Effector memory CD8-positive, alpha-beta T cell (primary cell): Measurements from ENCODE around the gene CDHR5.
"Not testable (repeated sequence)": the region's sequence is repeated elsewhere in the genome, so short reads cannot be mapped to it uniquely, and the experiment has no call there.

Experiments
- ATAC-seq: fragments of 150-1000 bp; cut with Tn5 transposase; replicated peaks from 2 replicates; pipeline ENCODE4 v1.10.0; 2021; ENCODE audit warnings: mild to moderate bottlenecking, moderate library complexity
- DNase-seq, 3 experiments: peaks; one replicate each; pipeline ENCODE4 v3.0.0; 2021
- H3K27ac Mint-ChIP-seq, 2 donors: one replicate each; pipeline ENCODE4 v1.8.0; 2022; ENCODE audit warnings: mild to moderate bottlenecking in 2 of 2, mixed read lengths in 2 of 2, moderate library complexity in 2 of 2
- H3K27me3 Mint-ChIP-seq, 2 donors: one replicate each; pipeline ENCODE4 v1.8.0; 2022; ENCODE audit warnings: mixed read lengths in 2 of 2
- H3K36me3 Mint-ChIP-seq: one replicate; pipeline ENCODE4 v1.8.0; 2022; ENCODE audit warnings: mild to moderate bottlenecking, moderate library complexity, mixed read lengths; ENCODE audit not compliant: insufficient read depth
- H3K4me1 Mint-ChIP-seq, 2 donors: one replicate each; pipeline ENCODE4 v1.8.0; 2022; ENCODE audit warnings: low read depth in 2 of 2, mixed read lengths in 2 of 2
- H3K4me3 Mint-ChIP-seq, 2 donors: one replicate each; pipeline ENCODE4 v1.8.0; 2022; ENCODE audit warnings: mild to moderate bottlenecking in 2 of 2, mixed read lengths in 2 of 2, moderate library complexity in 2 of 2
- H3K9me3 Mint-ChIP-seq, 2 donors: one replicate each; pipeline ENCODE4 v1.8.0; 2022; ENCODE audit warnings: mixed read lengths in 2 of 2

Gene CDHR5

DNA sequence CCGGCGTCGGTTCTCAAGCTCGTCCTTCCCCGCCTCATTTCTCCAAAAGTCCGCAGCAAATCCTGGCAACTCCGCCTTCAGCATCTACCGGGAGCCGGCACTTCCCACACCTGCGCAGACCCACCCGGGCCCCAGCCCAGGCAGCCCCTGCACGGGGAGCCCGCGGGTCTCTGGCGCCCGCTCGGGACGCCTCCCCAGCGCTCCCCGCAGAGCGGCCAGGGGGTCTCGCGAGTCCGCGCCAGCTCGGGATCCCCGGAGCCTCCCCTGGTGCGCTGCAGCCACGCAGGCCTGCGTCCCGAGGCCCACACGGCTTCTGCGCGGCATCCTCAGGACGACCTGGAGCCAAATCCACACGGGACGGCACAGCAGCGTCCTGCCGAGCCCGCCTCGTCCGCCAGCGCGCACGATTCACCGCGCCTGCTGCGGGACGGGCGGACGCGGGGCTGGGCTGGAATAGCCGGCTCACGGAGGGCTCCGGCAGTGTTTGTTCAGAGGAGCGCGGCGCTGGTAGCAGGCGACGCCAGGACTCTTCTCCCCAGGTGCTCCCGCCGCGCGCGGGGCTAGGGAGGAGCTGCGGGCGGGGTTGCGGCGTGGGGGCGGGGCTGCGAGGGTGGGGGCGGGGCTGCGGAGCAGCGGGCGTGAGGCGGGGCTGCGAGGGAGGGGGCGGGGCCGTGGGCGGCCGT is 49.3 kb downstream of the CDHR5 start:
- H3K4me3 Mint-ChIP-seq, result peak overlapping the region; percentile 83 to 88
- H3K9me3 Mint-ChIP-seq, result no peaks in the 10 kb centered on the region
- H3K27ac Mint-ChIP-seq, result peak overlapping the region; percentile 90 to 97
- H3K36me3 Mint-ChIP-seq, result peaks cover 22% of the 10 kb centered on the region
- DNase-seq (no peak), ATAC-seq (peak; percentile 46)
- peaks cover 0 to 16% of the 10 kb centered on the region in 2 donors for H3K27me3 Mint-ChIP-seq
- peaks cover 22 to 41% of the 10 kb centered on the region in 2 donors for H3K4me1 Mint-ChIP-seq

DNA sequence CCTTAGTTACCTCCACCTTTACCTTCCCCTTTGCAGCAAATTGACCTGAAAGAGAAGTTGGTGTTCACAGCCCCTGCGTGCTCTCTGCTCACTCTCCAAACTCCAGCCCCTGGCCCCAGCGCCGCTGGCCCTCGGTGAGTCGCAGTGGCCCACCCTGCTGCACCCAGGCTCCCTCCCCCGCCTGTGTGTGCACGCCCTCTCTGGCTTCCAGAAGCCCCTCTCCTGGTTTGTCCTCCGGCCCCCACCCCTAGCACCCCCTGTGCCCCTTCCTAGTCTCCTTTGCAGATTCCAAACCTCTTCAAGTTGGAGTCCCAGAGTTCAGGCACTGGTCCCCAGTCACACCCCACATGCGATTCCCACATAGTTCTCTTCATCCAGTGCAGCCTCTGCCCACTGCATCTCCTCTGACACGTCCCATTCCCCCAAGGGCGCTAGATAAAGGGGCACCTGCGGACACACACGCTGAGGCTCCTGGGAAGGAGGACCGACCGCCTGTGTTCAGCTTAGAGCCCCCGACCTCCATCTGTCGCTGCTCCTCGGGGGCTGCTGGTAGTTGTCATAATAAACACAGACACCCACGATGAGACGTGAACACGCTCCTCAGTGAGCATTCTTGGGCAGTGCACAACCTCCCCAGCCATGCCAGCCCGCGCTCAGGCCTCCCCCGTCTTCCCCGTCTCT is 50.0 kb downstream of the CDHR5 start:
- H3K9me3 Mint-ChIP-seq, result no peaks in the 10 kb centered on the region
- H3K4me1 Mint-ChIP-seq, result peaks cover 18 to 35% of the 10 kb centered on the region in 2 donors

DNA sequence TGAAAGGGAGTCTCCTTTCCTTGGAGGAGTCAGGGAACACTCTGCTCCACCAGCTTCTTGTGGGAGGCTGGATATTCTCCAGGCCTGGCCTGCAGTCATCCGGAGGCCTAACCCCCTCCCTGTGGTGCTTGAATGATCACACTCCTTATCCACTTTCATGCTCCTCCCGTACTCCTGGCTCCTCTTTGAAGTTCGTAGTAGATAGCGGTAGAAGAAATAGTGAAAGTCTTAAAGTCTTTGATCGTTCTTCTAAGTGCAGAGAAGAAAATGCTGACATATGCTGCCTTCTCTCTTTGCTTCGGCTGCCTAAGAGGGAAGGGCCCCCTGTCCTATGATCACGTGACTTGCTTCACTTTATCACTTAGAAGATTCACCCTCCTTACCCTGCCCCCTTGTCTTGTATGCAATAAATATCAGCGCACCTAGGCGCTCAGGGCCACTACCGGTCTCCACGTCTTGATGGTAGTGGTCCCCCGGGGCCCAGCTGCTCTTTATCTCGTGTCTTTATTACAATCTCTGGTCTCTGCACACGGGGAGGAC is 50.7 kb downstream of the CDHR5 start:
- not testable (repeated sequence) for H3K9me3 Mint-ChIP-seq, ATAC-seq, DNase-seq, H3K27ac Mint-ChIP-seq
- Mint-ChIP-seq H3K4me1 (peaks cover 18 to 28% of the 10 kb centered on the region in 2 donors), H3K36me3 (peaks cover 20% of the 10 kb centered on the region), H3K4me3 (peak overlapping the region; percentile 29 to 88), H3K27me3 (peaks cover 0 to 16% of the 10 kb centered on the region in 2 donors)

More for the DNA sequence above, 50.0 kb downstream of the CDHR5 start:
- Mint-ChIP-seq H3K4me3 (peak overlapping the region; percentile 83 to 88), H3K27me3 (peaks cover 0 to 16% of the 10 kb centered on the region in 2 donors), H3K36me3 (peaks cover 23% of the 10 kb centered on the region), H3K27ac (peak overlapping the region in 1 of 2 donors; percentile 59)
- DNase-seq (no peak), ATAC-seq (no peak)

DNA sequence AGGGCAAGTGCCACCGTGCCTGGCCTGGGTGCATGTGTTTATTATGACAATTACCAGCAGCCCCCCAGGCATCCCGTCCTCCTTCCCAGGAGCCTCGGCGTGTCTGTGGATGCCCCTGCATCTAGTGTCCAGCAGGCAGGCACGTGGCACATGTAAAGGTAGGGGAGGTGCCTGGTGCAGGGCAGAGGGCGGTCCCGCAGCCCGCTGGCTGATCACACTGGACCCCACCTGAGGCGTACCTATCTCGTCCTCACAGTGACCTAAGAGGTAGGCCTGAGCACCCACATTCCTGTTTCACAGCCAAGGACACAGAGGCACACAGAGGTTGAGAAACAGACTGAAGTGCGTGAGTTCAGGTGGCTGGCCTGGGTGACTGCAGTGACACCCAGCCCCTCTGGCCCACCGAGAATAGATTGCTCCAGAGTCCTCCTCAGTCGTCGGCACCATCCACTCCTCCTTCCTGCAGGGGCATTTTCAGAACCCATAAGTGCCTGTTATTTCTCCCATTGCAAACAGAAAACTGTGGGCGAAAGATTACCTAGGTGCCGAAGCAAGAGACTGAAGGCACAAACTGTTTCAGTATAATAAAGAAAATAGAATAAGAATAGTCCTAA is 51.5 kb downstream of the CDHR5 start:
- Mint-ChIP-seq H3K4me3 (no peak overlapping the region), H3K9me3 (no peaks in the 10 kb centered on the region), H3K27ac (no peak overlapping the region), H3K36me3 (peaks cover 18% of the 10 kb centered on the region), H3K4me1 (peaks cover 14 to 20% of the 10 kb centered on the region in 2 donors), H3K27me3 (peaks cover 0 to 16% of the 10 kb centered on the region in 2 donors)
- no peak for ATAC-seq
- no peak for DNase-seq

GRCh38 chr11:571802-572185 is 53.0 kb downstream of the CDHR5 start:
- Mint-ChIP-seq H3K4me3 (no peak overlapping the region), H3K36me3 (peaks cover 27% of the 10 kb centered on the region), H3K4me1 (peaks cover 8 to 9% of the 10 kb centered on the region in 2 donors), H3K27ac (no peak overlapping the region), H3K27me3 (peaks cover 0 to 16% of the 10 kb centered on the region in 2 donors), H3K9me3 (no peaks in the 10 kb centered on the region)
- DNase-seq (no peak), ATAC-seq (no peak)

- H3K27ac Mint-ChIP-seq, result no peak overlapping the region
- peaks cover 0 to 2% of the 10 kb centered on the region in 2 donors for H3K4me1 Mint-ChIP-seq
- no peaks in the 10 kb centered on the region for H3K9me3 Mint-ChIP-seq
- ATAC-seq, result no peak
- peaks cover 0 to 4% of the 10 kb centered on the region in 2 donors for H3K27me3 Mint-ChIP-seq
- no peak for DNase-seq
- peaks cover 18% of the 10 kb centered on the region for H3K36me3 Mint-ChIP-seq
- peak overlapping the region; percentile 66 to 74 for H3K4me3 Mint-ChIP-seq
Observed at GRCh38 chr11:569158-569885, 55.4 kb downstream of the CDHR5 start.

DNA sequence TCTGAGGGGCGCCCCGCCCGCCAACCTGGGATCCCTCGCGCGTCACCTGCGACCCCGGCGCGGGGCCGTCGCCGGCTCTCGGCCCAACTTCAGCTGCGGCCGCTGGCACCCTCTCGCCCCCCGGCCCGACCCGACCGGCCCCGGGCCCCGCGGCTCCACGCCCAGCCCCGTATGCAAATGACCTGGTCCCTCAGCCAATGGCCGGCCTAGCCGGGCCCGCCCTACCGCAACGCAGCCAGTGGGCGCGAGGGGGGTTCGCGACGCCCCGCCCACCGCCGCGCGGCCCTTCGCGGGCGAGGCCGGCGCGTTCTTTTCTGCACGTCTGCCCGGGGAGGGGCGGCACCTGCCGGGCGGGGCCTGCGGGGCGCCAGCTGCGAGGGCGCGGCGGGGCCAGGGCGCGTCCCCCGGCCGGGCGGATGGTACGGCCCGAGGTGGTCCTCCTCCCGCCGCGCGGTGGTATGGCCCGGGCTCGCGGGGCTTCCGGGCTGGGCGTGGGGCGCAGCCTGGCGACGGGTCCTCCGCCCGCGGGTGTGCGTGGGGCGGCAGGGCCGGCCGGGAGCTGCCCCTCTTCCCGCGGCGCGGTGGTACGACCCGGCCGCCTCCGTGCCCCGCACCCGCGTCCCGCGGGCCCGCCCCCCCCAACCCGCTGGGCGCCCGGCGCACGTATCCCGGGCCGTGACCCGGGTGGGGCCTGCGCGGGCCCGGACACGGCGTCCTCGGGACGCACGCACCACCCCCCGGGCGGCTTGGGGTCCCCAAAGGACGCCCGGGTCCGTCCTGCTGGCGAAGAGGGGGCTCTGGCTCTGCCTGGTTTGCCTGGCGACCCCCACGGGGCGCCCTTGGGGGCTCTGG is 56.2 kb downstream of the CDHR5 start:
- Mint-ChIP-seq H3K4me3 (peak overlapping the region; percentile 66 to 74), H3K27ac (no peak overlapping the region), H3K27me3 (no peaks in the 10 kb centered on the region), H3K4me1 (peaks cover 0 to 1% of the 10 kb centered on the region in 2 donors), H3K36me3 (peaks cover 18% of the 10 kb centered on the region), H3K9me3 (no peaks in the 10 kb centered on the region)
- ATAC-seq (peak; percentile 89), DNase-seq (peak; percentile 90 to 95 (median 91))

GRCh38 chr11:567629-568292 is 57.0 kb downstream of the CDHR5 start:
- H3K27me3 Mint-ChIP-seq, result no peaks in the 10 kb centered on the region
- no peaks in the 10 kb centered on the region for H3K9me3 Mint-ChIP-seq
- peaks cover 0 to 1% of the 10 kb centered on the region in 2 donors for H3K4me1 Mint-ChIP-seq
- peaks cover 18% of the 10 kb centered on the region for H3K36me3 Mint-ChIP-seq
- peak overlapping the region; percentile 54 for H3K4me3 Mint-ChIP-seq
- H3K27ac Mint-ChIP-seq, result peak overlapping the region; percentile 38 to 66
- DNase-seq (peak in 1 of 3 experiments; percentile 31), ATAC-seq (no peak)

DNA sequence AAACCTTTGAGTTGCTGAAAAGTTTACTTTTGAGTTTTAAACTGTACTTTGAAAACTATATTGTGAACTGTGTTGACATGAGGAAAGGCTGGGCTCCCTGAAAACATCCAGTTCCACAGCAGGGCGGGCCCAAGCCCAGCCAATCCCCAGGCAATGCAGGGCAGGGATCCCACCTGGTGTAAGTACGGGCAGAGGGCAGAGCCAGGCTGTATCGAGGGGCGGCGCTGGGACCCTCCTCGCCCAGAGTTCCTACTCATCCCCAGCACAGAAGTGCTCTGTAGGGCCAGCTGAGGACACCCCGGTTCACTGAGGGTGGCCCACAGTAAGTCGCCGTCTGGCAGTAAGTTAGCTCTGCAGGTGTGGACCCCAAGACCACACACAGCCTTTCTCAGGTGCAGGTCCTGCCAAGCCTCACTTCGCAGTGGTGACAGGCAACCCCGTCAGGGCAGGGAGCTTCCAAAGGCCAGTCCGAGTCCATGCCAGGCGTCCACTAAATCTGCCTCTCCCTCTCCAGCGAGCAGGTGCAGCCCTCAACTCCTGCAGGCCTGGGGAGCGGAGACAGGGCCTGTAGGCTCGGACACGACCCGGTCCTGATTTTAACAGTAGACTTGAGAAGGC is 57.6 kb downstream of the CDHR5 start:
- H3K36me3 Mint-ChIP-seq, result peaks cover 18% of the 10 kb centered on the region
- ATAC-seq (no peak), DNase-seq (no peak)
- peak overlapping the region; percentile 38 to 66 for H3K27ac Mint-ChIP-seq
- H3K4me3 Mint-ChIP-seq, result peak overlapping the region; percentile 54
- peaks cover 0 to 1% of the 10 kb centered on the region in 2 donors for H3K4me1 Mint-ChIP-seq
- no peaks in the 10 kb centered on the region for H3K9me3 Mint-ChIP-seq
- H3K27me3 Mint-ChIP-seq, result no peaks in the 10 kb centered on the region
